HepG2 (cell line): ENCODE measurements around the gene NFKBIA. TPM values are rescaled to one million over a fixed set of nuclear protein-coding genes. Genes with fewer than 3 reads are reported as not detected.

ENCODE experiments used
- ARNTL ChIP-seq: sonication (generic); formaldehyde crosslinking; IDR thresholded peaks from 2 replicates; pipeline ENCODE4 v1.4.0; 2020; ENCODE audit warnings: mild to moderate bottlenecking, missing genetic modification reagents
- CBX2 ChIP-seq, 2 experiments: fragments of 200-600 bp in 1 of 2; sonication (generic); formaldehyde crosslinking in 1 of 2; IDR thresholded peaks; 2 replicates each; pipeline versions ENCODE4 v1.7.0 to v1.8.1; 2018 to 2022; ENCODE audit warnings: low read depth in 2 of 2, low read length in 1 of 2, mild to moderate bottlenecking in 1 of 2, missing genetic modification reagents in 1 of 2
- HDAC6 ChIP-seq: fragments of 200-600 bp; sonication (generic); IDR thresholded peaks from 2 replicates; pipeline ENCODE4 v1.7.0; 2017; ENCODE audit warnings: mild to moderate bottlenecking, antibody characterized with exemption, low read length, low read depth
- HMG20A ChIP-seq: IDR thresholded peaks from 2 replicates; pipeline ENCODE4 v1.6.1; 2016; ENCODE audit warnings: borderline replicate concordance
- PITX1 ChIP-seq: sonication (generic); formaldehyde crosslinking; IDR thresholded peaks from 2 replicates; pipeline ENCODE4 v1.5.1; 2020; ENCODE audit warnings: mild to moderate bottlenecking, missing genetic modification reagents
- THAP8 ChIP-seq: sonication (generic); formaldehyde crosslinking; IDR thresholded peaks from 2 replicates; pipeline ENCODE4 v1.5.1; 2020; ENCODE audit warnings: missing genetic modification reagents, mild to moderate bottlenecking, borderline replicate concordance
- ZBTB3 ChIP-seq: sonication (generic); formaldehyde crosslinking; IDR thresholded peaks from 2 replicates; pipeline ENCODE4 v1.4.0; 2020; ENCODE audit warnings: low read depth, mild to moderate bottlenecking, moderate library complexity, missing genetic modification reagents, borderline replicate concordance
- ZNF260 ChIP-seq: sonication (generic); formaldehyde crosslinking; IDR thresholded peaks from 2 replicates; pipeline ENCODE4 v1.4.0; 2020; ENCODE audit warnings: missing genetic modification reagents, low read depth, mild to moderate bottlenecking, borderline replicate concordance
- ZNF280B ChIP-seq: sonication (generic); formaldehyde crosslinking; IDR thresholded peaks from 2 replicates; pipeline ENCODE4 v1.5.0; 2020; ENCODE audit warnings: missing genetic modification reagents, mild to moderate bottlenecking, borderline replicate concordance
- ZNF44 ChIP-seq: sonication (generic); formaldehyde crosslinking; IDR thresholded peaks from 2 replicates; pipeline ENCODE4 v1.5.1; 2020; ENCODE audit warnings: mild to moderate bottlenecking, missing genetic modification reagents
- ZNF512B ChIP-seq: sonication (generic); formaldehyde crosslinking; IDR thresholded peaks from 2 replicates; pipeline ENCODE4 v1.5.1; 2020; ENCODE audit warnings: missing genetic modification reagents, mild to moderate bottlenecking, borderline replicate concordance
- ZNF776 ChIP-seq: sonication (generic); formaldehyde crosslinking; IDR thresholded peaks from 2 replicates; pipeline ENCODE4 v1.4.0; 2020; ENCODE audit warnings: mild to moderate bottlenecking, missing genetic modification reagents
- polyA plus RNA-seq, 8 experiments: library from polyadenylated mRNA; depleted of rRNA in 3 of 8; stranded (reverse) in 7 of 8; unstranded in 1 of 8; fragments of >200 nt; fragmentation: Illumina TruSeq in 4 of 8; extraction: Trizol in 4 of 8; gene quantifications; 2 replicates each; pipeline versions ENCODE4 v1.2.1 to v1.2.3, GENCODE V29; 2011 to 2016; ENCODE audit warnings: low read depth in 4 of 8, missing spikeins in 1 of 8, mixed read lengths in 1 of 8; ENCODE audit not compliant: insufficient read depth in 1 of 8
- total RNA-seq, 5 experiments: library from RNA; depleted of rRNA; stranded (reverse); fragments of >200 nt; fragmentation: Illumina TruSeq; extraction: Trizol; gene quantifications; 2 replicates each; pipeline ENCODE4 v1.2.3, GENCODE V29; 2016; ENCODE audit warnings: low read depth in 1 of 5
- TF ChIP-seq, protein P1 (sequence below): sonication (generic); formaldehyde crosslinking; IDR thresholded peaks from 2 replicates; pipeline ENCODE4 v1.9.0; 2021; ENCODE audit warnings: missing genetic modification reagents, borderline replicate concordance
- TF ChIP-seq, protein P2 (sequence below): sonication (generic); formaldehyde crosslinking; IDR thresholded peaks from 2 replicates; pipeline ENCODE4 v1.5.0; 2020; ENCODE audit warnings: mild to moderate bottlenecking, missing genetic modification reagents, borderline replicate concordance
- TF ChIP-seq, protein P3 (sequence below): sonication (generic); formaldehyde crosslinking; IDR thresholded peaks from 2 replicates; pipeline ENCODE4 v1.4.0; 2020; ENCODE audit warnings: missing genetic modification reagents

NFKBIA gene
- total and polyA plus RNA-seq, 2 of the 13 experiments (the other 11 are each of a cell fraction or from before 2014, with no cell fraction given): 197 to 319 TPM

- TF ChIP-seq, protein P1, sequence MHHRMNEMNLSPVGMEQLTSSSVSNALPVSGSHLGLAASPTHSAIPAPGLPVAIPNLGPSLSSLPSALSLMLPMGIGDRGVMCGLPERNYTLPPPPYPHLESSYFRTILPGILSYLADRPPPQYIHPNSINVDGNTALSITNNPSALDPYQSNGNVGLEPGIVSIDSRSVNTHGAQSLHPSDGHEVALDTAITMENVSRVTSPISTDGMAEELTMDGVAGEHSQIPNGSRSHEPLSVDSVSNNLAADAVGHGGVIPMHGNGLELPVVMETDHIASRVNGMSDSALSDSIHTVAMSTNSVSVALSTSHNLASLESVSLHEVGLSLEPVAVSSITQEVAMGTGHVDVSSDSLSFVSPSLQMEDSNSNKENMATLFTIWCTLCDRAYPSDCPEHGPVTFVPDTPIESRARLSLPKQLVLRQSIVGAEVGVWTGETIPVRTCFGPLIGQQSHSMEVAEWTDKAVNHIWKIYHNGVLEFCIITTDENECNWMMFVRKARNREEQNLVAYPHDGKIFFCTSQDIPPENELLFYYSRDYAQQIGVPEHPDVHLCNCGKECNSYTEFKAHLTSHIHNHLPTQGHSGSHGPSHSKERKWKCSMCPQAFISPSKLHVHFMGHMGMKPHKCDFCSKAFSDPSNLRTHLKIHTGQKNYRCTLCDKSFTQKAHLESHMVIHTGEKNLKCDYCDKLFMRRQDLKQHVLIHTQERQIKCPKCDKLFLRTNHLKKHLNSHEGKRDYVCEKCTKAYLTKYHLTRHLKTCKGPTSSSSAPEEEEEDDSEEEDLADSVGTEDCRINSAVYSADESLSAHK: no peak
- no peak; the same call in 1 of the 2 replicates for TF ChIP-seq ZNF44 (CRISPR knock-in tag)
- TF ChIP-seq HMG20A (CRISPR knock-in tag): no peak
- TF ChIP-seq, protein P2, sequence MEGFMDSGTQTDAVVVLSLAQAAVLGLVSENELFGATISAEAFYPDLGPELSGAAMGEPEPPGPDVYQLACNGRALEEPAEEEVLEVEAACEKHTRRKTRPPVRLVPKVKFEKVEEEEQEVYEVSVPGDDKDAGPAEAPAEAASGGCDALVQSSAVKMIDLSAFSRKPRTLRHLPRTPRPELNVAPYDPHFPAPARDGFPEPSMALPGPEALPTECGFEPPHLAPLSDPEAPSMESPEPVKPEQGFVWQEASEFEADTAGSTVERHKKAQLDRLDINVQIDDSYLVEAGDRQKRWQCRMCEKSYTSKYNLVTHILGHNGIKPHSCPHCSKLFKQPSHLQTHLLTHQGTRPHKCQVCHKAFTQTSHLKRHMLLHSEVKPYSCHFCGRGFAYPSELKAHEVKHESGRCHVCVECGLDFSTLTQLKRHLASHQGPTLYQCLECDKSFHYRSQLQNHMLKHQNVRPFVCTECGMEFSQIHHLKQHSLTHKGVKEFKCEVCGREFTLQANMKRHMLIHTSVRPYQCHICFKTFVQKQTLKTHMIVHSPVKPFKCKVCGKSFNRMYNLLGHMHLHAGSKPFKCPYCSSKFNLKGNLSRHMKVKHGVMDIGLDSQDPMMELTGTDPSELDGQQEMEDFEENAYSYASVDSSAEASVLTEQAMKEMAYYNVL: 0 out of 2 replicates have a peak, but pooled peaks have one; percentile 63
- TF ChIP-seq ZNF280B (CRISPR knock-in tag): no peak
- no peak for TF ChIP-seq ZNF260
- no peak for TF ChIP-seq ZNF776 (CRISPR knock-in tag)
- no peak for TF ChIP-seq THAP8 (CRISPR knock-in tag)
- TF ChIP-seq ZNF512B: no peak
- 0 out of 2 replicates have a peak, but pooled peaks have one; percentile 80 for TF ChIP-seq ZBTB3 (CRISPR knock-in tag)
- TF ChIP-seq PITX1 (CRISPR knock-in tag): no peak
- TF ChIP-seq ARNTL (CRISPR knock-in tag): no peak; the same call in 1 of the 2 replicates
- TF ChIP-seq, protein P3, sequence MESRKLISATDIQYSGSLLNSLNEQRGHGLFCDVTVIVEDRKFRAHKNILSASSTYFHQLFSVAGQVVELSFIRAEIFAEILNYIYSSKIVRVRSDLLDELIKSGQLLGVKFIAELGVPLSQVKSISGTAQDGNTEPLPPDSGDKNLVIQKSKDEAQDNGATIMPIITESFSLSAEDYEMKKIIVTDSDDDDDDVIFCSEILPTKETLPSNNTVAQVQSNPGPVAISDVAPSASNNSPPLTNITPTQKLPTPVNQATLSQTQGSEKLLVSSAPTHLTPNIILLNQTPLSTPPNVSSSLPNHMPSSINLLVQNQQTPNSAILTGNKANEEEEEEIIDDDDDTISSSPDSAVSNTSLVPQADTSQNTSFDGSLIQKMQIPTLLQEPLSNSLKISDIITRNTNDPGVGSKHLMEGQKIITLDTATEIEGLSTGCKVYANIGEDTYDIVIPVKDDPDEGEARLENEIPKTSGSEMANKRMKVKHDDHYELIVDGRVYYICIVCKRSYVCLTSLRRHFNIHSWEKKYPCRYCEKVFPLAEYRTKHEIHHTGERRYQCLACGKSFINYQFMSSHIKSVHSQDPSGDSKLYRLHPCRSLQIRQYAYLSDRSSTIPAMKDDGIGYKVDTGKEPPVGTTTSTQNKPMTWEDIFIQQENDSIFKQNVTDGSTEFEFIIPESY (CRISPR knock-in tag): no peak
- TF ChIP-seq HDAC6: no peak
- TF ChIP-seq CBX2 (IDR thresholded peaks at IDR 0.05; ENCODE audit: low read depth, low read length): no peak
- no peak for TF ChIP-seq CBX2 (CRISPR knock-in tag; IDR thresholded peaks at IDR 0.05; ENCODE audit: low read depth)
Measured at GRCh38 chr14:35384455-35385041, 20.0 kb downstream of the NFKBIA start (continued).
